Stimulated activated CD8-positive, alpha-beta memory T cell treated with anti-CD3 and anti-CD28 coated beads, Interleukin-15, amount 100 ng/mL, for 4 hours (primary cell): Measurements from ENCODE around the gene DOCK1.
"Not testable (repeated sequence)": the region's sequence is repeated elsewhere in the genome, so short reads cannot be mapped to it uniquely, and the experiment has no call there.

ENCODE experiments used
- DNase-seq, 2 donors: peaks; one replicate each; pipeline ENCODE4 v3.0.0-alpha.2; 2020; ENCODE audit warnings: low read depth in 2 of 2

Gene DOCK1

GRCh38 chr10:127308031-127308430 lies 402.8 kb downstream of the DOCK1 start:
- DNase-seq = no peak

GRCh38 chr10:127309619-127310018 lies 404.4 kb downstream of the DOCK1 start:
- not testable (repeated sequence) for DNase-seq

GRCh38 chr10:127310430-127310829 lies 405.2 kb downstream of the DOCK1 start:
- no peak for DNase-seq

GRCh38 chr10:127310923-127311322 lies 405.7 kb downstream of the DOCK1 start:
- DNase-seq = no peak

- DNase-seq = no peak
These were observed 408.9 kb downstream of the DOCK1 start for GRCh38 chr10:127313996-127314700.

GRCh38 chr10:127314797-127315196 lies 409.6 kb downstream of the DOCK1 start:
- no peak for DNase-seq

- no peak for DNase-seq
These were observed 410.7 kb downstream of the DOCK1 start for GRCh38 chr10:127315888-127316287.

- no peak for DNase-seq
These were observed 413.2 kb downstream of the DOCK1 start for GRCh38 chr10:127318396-127318795.

- DNase-seq = no peak
These were observed 414.0 kb downstream of the DOCK1 start for GRCh38 chr10:127319271-127319670.

- no peak for DNase-seq
These were observed 414.5 kb downstream of the DOCK1 start for GRCh38 chr10:127319691-127320090.

- no peak for DNase-seq
These were observed 414.9 kb downstream of the DOCK1 start for GRCh38 chr10:127320176-127320575.

- DNase-seq = no peak
These were observed 417.1 kb downstream of the DOCK1 start for GRCh38 chr10:127322286-127322685.

GRCh38 chr10:127325506-127325905 lies 420.3 kb downstream of the DOCK1 start:
- DNase-seq = no peak

- no peak for DNase-seq
These were observed 421.7 kb downstream of the DOCK1 start for GRCh38 chr10:127326883-127327282.

- DNase-seq = no peak
These were observed 426.5 kb downstream of the DOCK1 start for GRCh38 chr10:127331696-127332095.

- DNase-seq = no peak
These were observed 427.4 kb downstream of the DOCK1 start for GRCh38 chr10:127332631-127333030.

- no peak for DNase-seq
These were observed 432.6 kb downstream of the DOCK1 start for GRCh38 chr10:127337801-127338200.

GRCh38 chr10:127338399-127339110 lies 433.3 kb downstream of the DOCK1 start:
- no peak for DNase-seq

GRCh38 chr10:127343821-127344220 lies 438.6 kb downstream of the DOCK1 start:
- no peak for DNase-seq

GRCh38 chr10:127344346-127344745 lies 439.1 kb downstream of the DOCK1 start:
- no peak for DNase-seq

- no peak for DNase-seq
These were observed 440.2 kb downstream of the DOCK1 start for GRCh38 chr10:127345231-127345965.

- no peak for DNase-seq
These were observed 441.4 kb downstream of the DOCK1 start for GRCh38 chr10:127346604-127347003.
